PFSK-1 (cell line): ENCODE results near the gene KAZN.

Source experiments
- FOXP2 ChIP-seq: optimal IDR thresholded peaks from 2 replicates; pipeline ENCODE3; 2011; ENCODE audit warnings: borderline replicate concordance, control low read depth, inconsistent platforms; ENCODE audit not compliant: insufficient read depth; ENCODE audit errors: extremely low read length, extremely low read depth
- POLR2AphosphoS5 ChIP-seq: IDR thresholded peaks from 2 replicates; pipeline ENCODE4 v1.6.1; 2012; ENCODE audit warnings: low read depth, mild to moderate bottlenecking, control low read depth, low read length, moderate library complexity
- SIN3A ChIP-seq: IDR thresholded peaks from 2 replicates; pipeline ENCODE4 v1.6.1; 2012; ENCODE audit warnings: mild to moderate bottlenecking, low read length, moderate library complexity, borderline replicate concordance; ENCODE audit not compliant: insufficient read depth
- TAF1 ChIP-seq: IDR thresholded peaks from 2 replicates; pipeline ENCODE4 v1.6.1; 2012; ENCODE audit warnings: low read length, control low read depth, borderline replicate concordance; ENCODE audit not compliant: insufficient read depth
- TF ChIP-seq, protein P1 (sequence below), 2 experiments: IDR thresholded peaks; 2 replicates each; pipeline versions ENCODE4 v1.6.1 to v1.8.0; 2011 to 2012; ENCODE audit warnings: low read depth in 2 of 2, low read length in 2 of 2, control low read depth in 1 of 2, inconsistent platforms in 1 of 2, mild to moderate bottlenecking in 1 of 2, moderate library complexity in 1 of 2; ENCODE audit not compliant: insufficient read depth in 1 of 2

Gene KAZN

DNA sequence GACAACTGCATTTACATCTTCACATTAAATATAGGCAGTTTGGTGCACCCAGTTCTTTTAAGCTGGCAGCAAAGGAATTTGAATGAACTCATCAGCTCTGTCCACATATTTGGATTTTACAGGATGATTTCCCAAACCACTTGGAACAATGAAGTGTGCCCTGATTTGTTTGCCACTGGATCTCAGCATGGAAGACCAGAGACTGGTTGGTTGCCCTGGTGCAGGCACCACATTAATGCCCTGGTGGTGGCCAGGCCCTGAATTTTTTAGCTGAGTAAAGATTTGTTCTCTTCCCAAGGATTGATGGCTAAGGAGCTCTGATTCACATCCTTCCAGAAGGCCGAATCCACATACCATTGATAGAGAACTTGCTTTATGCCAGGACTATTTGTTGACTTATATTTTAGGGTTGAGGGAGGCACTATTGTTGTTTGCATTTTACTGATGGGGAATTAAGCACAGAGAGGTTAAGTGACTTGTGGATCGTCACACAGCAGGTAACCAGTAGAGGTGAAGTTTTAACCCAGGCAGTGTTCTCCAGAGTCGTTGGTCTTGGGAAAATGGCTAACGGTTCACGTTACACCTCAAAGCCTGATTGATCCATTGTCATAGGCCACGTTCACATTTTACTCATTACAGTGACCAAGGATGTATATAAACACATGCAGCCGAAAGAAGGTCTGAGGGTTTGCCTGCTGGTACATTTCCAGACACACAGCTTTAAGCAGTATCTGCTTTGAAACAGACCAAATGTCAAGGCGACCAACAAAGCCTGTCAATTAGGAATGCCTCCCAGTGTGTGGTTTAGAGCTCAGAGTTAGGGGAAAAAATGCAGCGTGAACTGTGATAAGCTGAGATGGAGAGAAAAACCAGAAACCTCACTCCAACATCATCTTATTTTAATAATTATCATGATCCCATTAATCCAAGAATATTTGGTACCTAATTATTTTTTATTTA lies 50.7 kb downstream of the KAZN start:
- no peak for TF ChIP-seq SIN3A
- TF ChIP-seq, protein P1, sequence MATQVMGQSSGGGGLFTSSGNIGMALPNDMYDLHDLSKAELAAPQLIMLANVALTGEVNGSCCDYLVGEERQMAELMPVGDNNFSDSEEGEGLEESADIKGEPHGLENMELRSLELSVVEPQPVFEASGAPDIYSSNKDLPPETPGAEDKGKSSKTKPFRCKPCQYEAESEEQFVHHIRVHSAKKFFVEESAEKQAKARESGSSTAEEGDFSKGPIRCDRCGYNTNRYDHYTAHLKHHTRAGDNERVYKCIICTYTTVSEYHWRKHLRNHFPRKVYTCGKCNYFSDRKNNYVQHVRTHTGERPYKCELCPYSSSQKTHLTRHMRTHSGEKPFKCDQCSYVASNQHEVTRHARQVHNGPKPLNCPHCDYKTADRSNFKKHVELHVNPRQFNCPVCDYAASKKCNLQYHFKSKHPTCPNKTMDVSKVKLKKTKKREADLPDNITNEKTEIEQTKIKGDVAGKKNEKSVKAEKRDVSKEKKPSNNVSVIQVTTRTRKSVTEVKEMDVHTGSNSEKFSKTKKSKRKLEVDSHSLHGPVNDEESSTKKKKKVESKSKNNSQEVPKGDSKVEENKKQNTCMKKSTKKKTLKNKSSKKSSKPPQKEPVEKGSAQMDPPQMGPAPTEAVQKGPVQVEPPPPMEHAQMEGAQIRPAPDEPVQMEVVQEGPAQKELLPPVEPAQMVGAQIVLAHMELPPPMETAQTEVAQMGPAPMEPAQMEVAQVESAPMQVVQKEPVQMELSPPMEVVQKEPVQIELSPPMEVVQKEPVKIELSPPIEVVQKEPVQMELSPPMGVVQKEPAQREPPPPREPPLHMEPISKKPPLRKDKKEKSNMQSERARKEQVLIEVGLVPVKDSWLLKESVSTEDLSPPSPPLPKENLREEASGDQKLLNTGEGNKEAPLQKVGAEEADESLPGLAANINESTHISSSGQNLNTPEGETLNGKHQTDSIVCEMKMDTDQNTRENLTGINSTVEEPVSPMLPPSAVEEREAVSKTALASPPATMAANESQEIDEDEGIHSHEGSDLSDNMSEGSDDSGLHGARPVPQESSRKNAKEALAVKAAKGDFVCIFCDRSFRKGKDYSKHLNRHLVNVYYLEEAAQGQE (IDR thresholded peaks at IDR 0.05; ENCODE audit: insufficient read depth in 1 of 2, low read depth in 2 of 2, low read length in 2 of 2): no peak
- TF ChIP-seq TAF1: no peak
- TF ChIP-seq POLR2AphosphoS5: no peak
- no peak for TF ChIP-seq FOXP2

GRCh38 chr1:14649976-14650375 lies 51.5 kb downstream of the KAZN start:
- TF ChIP-seq, protein P1 (IDR thresholded peaks at IDR 0.05; ENCODE audit: insufficient read depth in 1 of 2, low read depth in 2 of 2, low read length in 2 of 2): no peak
- no peak for TF ChIP-seq TAF1
- TF ChIP-seq POLR2AphosphoS5: no peak
- TF ChIP-seq SIN3A: no peak
- TF ChIP-seq FOXP2: no peak

- TF ChIP-seq, protein P1 (IDR thresholded peaks at IDR 0.05; ENCODE audit: insufficient read depth in 1 of 2, low read depth in 2 of 2, low read length in 2 of 2): no peak
Measured at GRCh38 chr1:14650951-14651350, 52.5 kb downstream of the KAZN start.

DNA sequence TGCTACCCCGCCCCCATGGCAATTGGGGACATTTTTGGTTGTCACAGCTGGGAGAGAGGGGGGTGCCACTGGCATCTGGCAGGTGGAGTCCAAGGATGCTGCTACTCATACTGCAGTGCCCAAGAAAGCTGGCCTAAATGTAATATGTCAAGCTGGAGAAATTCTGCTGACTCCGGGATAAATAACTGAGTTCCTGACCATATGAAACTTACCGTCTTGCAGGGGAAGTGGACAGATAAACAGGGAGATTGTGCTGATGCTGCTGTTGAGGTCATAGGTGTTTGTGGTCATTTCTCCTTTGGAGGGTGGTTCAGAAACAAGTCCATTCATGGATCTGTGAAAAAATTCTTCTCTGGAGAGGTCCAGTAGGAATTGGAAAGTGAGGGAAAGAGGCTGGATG lies 54.4 kb downstream of the KAZN start:
- TF ChIP-seq POLR2AphosphoS5: no peak
- TF ChIP-seq, protein P1 (IDR thresholded peaks at IDR 0.05; ENCODE audit: insufficient read depth in 1 of 2, low read depth in 2 of 2, low read length in 2 of 2): no peak
- no peak for TF ChIP-seq SIN3A
- no peak for TF ChIP-seq FOXP2
- TF ChIP-seq TAF1: no peak
